HG03342 (cell line): ENCODE data around the gene ST14.
"Not testable (repeated sequence)": the region's sequence is repeated elsewhere in the genome, so short reads cannot be mapped to it uniquely, and the experiment has no call there.

Source experiments
- ATAC-seq: cut with Tn5 transposase; IDR thresholded peaks from one replicate; pipeline ENCODE4 v1.9.1; 2021; ENCODE audit warnings: mild to moderate bottlenecking, moderate library complexity; ENCODE audit not compliant: unreplicated experiment

Gene ST14

DNA sequence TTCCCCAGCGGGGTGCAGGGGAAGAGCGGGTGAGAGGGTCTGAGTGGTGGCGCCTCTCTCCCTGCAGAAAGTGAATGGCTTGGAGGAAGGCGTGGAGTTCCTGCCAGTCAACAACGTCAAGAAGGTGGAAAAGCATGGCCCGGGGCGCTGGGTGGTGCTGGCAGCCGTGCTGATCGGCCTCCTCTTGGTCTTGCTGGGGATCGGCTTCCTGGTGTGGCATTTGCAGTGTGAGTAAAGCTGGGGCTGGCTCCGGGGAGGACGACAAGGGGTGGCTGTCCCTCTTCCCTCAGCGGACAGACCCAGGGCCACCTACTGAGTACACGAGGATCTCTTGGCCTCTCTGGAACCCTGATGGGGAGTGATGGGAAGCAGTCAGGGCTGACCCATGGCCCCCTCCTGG lies 28.5 kb downstream of the ST14 start:
- ATAC-seq, result no peak

DNA sequence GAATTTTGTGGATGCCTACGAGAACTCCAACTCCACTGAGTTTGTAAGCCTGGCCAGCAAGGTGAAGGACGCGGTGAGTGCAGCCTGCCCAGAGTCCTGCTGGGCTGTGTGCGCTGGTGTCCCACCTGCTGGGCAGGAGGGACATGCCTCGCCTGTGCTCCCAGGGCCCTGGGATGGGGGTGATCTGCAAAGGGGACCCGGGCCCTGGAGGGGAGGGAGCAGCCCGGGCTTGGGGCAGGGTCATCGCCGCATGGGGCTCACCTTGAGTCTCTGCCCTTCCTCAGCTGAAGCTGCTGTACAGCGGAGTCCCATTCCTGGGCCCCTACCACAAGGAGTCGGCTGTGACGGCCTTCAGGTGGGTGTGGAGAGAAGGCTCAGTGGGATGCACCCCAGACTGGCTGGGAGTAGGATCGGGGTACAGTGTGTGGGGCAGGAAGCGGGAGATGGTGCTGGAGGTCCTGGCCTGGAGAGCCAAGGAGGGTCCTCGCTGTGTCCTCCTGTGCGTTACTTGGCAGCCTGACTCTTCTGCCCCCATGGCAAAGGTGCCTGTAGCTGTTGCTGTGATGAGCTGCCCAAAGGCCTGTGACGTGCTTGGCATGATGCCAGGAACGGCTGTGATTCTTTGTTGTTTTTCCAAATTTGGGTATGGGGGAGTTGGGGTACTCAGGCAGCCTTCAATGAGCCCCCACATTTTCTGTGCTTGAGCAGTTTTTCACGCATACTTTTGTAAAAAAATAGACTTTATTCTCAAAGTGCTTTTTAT lies 29.2 kb downstream of the ST14 start:
- ATAC-seq, result no peak

DNA sequence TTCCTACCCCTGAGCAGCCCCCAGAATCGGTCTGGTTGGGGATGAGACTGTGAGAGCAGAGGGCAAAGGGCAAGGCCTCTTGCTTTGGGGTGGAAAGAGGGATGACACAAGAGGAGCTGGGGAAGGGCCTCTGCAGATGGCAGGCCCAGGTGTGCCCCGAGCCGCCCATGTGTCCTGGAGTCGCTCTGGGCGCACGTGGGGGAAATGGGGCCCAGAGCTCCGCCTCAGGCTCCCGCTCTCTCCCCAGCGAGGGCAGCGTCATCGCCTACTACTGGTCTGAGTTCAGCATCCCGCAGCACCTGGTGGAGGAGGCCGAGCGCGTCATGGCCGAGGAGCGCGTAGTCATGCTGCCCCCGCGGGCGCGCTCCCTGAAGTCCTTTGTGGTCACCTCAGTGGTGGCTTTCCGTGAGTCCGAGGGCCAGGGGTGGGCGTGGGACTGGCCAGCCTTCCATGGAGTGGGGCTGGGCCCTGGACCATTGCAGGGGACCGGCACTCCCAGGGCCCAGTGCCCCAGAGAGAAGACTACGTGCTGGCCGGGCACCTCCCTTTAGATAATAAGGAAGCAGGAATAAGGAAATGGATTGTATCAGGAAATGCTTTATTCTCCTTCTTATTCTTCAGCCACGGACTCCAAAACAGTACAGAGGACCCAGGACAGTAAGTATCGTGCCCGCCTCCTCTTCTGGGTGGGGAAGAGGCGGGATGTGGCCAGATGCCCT lies 30.1 kb downstream of the ST14 start:
- no peak for ATAC-seq

DNA sequence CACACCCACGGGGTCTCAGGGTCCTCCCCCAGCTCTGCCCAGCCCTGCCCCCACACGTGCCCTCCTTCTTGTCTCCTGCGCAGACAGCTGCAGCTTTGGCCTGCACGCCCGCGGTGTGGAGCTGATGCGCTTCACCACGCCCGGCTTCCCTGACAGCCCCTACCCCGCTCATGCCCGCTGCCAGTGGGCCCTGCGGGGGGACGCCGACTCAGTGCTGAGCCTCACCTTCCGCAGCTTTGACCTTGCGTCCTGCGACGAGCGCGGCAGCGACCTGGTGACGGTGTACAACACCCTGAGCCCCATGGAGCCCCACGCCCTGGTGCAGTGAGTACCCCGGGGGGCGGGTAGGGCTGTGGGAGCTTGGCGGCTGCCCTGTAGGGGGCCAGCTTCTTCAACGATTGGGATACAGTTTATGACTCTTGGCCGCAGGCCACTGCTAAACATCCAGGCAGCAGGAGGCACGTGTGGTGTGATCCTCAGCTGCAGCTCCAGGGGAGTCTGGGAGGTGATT lies 30.8 kb downstream of the ST14 start:
- no peak for ATAC-seq

DNA sequence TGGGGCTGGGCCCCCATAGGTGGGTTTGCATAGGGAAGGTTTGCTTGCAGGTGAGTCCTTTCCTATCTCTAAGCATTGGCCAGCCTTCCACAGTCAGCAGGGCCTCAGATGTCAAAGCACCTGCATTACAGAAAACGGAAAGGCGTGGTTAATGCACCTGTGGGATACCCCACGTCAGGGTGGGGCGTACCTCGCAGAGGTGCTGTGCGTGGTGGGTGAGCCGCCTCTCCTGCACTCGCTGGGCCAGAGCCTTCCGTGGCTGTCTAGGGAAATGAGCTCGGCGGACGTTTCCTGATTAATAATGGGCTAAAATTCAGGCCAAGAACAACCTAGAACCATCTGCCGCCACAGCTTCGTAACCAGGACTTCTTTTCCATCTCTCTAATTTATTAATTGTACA lies 32.3 kb downstream of the ST14 start:
- no peak for ATAC-seq

DNA sequence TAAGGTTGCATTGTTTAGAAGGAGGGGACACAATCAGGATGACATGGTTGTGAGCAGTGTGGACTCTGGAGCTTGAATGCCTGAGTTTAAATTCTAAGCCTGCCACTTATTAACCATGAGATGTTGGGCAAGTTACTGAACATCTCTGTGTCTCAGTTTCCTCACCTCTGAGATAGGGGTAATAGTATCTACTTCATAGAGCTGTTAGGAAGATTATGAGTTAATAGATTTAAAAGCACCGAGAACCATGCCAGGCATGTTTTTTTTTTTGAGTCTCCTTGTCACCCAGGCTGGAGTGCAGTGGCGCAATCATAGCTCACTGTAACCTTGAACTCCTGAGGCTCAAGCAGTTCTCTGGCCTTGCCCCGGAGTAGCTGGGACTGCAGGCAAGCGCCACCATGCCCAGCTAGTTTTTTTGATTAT lies 33.3 kb downstream of the ST14 start:
- no peak for ATAC-seq

DNA sequence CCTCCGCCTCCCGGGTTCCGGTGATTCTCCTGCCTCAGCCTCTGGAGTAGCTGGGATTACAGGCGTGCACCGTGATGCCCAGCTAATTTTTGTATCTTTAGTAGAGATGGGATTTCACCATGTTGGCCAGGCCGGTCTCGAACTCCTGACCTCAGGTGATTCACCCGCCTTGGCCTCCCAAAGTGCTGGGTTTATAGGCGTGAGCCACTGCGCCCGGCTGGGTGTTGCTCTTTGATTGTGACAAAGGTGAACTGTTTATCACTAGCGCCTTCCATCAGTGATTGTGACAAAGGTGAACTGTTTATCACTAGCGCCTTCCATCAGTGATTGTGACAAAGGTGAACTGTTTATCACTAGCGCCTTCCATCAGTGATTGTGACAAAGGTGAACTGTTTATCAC lies 34.0 kb downstream of the ST14 start:
- not testable (repeated sequence) for ATAC-seq

DNA sequence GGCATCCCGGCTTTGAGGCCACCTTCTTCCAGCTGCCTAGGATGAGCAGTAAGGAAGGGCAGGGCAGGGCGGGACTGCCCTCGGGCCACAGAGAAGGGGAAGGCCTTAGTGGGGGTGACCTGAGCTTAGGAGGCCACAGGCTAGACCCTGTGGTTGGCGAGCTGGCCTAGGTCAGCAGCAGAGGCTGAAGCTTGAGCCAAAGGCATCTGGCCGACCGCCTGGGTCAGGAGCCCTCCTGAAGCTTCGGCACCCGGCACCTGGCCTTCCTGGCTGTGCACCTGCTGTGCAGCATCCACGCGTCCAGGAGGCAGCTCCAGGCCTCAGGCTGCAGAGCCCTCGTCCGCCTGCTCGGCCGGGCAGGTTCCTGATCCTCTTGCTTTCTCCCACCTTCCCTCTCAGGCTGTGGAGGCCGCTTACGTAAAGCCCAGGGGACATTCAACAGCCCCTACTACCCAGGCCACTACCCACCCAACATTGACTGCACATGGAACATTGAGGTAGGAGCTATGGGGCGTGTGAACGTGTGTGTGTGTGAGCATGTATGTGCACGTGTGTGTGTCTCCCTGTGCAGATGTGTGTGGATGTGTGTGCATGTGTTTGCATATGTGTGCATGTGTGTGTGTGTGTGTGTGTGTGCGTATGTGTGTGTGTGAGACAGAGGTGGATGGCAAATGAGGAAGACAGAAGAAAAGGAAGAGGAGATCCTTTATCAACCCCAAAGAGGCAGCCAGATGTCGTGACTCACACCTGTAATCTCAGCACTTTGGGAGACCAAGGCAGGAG lies 34.9 kb downstream of the ST14 start:
- no peak for ATAC-seq

DNA sequence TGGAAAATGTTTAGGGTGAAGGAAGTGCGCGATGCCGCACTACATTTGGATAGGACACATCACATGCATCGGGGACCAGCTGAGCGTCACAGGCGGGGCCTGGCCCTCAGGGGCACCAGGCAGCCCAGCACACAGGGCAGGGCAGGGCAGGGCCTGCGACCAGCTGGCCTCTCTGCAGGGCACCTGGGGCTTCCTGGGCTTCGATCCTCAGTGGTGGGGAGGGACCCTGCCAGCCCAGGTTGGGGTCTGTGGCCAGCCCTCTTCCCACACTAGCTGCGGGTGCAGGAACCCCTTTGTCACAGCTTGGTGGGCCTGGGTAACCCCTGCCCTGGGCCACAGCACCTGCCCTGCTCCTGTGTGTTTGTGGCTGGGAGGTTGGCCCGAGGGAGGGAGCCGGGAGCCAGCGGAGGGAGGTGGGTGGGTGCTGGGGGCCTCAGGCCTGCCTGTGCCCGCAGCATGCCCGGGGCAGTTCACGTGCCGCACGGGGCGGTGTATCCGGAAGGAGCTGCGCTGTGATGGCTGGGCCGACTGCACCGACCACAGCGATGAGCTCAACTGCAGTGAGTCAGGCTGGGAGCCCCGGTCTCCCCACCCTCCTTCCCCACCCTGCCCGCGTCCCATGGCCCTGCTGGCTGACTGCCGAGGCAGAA lies 37.9 kb downstream of the ST14 start:
- no peak for ATAC-seq

DNA sequence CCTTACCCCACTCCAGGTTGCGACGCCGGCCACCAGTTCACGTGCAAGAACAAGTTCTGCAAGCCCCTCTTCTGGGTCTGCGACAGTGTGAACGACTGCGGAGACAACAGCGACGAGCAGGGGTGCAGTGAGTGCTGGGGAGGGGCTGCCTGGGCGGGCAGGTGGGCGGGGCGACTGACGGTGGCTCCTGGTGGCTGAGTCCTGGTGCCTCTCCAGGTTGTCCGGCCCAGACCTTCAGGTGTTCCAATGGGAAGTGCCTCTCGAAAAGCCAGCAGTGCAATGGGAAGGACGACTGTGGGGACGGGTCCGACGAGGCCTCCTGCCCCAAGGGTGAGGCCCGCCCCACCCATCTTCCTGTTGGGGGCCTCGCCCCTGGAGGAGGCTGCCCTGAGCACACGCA lies 38.7 kb downstream of the ST14 start:
- no peak for ATAC-seq

DNA sequence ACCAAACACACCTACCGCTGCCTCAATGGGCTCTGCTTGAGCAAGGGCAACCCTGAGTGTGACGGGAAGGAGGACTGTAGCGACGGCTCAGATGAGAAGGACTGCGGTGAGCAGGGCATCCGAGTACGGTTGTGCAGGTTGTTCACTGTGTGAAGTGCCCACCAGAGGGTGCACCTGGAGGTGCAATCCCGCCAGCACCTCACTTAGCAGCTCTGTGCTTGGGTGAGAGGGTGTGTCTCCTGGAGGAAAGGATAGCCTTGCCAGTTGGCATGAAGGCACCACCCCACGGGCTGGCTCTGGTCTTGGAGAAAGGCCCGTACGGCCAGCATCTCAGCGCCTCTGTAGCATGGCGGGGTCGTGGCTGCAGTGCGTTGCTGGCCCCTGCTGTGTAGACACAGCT lies 39.4 kb downstream of the ST14 start:
- no peak for ATAC-seq

DNA sequence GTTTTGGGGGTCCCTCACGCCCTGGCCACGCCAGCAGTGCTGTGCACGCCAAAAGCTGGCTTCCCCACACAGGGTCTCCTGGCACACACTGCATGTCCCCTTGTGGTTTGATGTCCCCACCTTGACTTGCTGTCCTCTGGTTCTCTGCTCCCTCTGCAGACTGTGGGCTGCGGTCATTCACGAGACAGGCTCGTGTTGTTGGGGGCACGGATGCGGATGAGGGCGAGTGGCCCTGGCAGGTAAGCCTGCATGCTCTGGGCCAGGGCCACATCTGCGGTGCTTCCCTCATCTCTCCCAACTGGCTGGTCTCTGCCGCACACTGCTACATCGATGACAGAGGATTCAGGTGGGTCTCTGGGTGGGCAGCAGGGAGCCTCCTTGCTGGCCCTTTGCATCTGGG lies 40.2 kb downstream of the ST14 start:
- ATAC-seq, result no peak

DNA sequence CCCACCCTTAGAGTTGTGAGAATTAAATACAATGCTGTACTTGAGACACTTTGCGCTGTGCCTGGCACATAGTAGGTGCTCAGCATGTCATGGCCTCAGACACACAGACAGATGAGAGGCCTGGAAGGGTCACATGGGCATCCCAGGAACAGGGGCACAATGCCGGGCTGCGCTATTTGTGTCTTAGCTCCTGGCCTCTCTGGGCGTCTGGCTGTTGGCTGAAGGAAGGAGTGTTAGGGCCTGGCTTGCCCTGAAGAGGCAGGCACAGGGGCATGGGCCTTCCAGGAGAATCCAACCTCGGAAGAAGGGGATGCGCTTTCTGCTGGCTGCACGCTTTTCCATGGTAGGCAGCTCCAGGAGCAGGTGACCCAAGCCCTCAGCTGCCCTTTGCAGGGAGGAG lies 41.4 kb downstream of the ST14 start:
- no peak for ATAC-seq

DNA sequence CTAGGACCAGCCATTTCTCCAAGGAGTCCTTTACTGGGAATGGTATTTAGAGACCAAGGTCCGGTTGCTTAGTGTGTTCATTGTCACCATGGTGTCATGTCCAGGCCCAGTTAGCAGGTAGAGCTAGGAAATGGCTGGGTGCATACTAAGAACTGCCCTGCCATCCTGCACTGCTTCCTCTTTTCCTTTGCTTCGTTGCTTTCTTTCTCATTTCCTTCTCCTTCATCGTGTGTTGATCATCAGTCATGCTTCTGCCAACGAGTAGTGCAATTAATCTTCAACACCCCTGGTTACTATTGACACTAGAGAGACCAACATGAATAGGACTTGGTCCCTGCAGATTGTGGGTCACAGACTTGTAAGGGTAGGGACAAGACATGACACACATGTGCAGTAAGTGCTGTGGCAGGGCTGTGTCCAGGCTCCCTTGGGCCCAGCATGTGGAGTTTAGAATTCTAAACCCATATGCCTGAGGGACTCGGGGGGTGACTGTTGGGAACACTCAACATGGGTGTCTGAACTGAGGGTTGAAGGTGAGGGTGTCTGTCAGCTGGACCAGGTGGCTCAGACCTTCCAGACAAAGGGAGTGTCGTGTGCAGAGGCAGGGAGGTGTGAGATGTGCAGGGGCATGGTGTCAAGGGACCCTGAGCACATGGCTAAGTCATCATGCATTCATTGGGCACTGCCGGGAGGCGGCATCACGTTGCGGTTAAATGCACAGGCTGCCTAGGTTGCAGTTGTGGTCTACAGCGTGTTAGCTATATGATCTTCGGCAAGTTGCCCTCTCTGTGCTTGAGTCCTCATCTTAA lies 42.6 kb downstream of the ST14 start:
- no peak for ATAC-seq

DNA sequence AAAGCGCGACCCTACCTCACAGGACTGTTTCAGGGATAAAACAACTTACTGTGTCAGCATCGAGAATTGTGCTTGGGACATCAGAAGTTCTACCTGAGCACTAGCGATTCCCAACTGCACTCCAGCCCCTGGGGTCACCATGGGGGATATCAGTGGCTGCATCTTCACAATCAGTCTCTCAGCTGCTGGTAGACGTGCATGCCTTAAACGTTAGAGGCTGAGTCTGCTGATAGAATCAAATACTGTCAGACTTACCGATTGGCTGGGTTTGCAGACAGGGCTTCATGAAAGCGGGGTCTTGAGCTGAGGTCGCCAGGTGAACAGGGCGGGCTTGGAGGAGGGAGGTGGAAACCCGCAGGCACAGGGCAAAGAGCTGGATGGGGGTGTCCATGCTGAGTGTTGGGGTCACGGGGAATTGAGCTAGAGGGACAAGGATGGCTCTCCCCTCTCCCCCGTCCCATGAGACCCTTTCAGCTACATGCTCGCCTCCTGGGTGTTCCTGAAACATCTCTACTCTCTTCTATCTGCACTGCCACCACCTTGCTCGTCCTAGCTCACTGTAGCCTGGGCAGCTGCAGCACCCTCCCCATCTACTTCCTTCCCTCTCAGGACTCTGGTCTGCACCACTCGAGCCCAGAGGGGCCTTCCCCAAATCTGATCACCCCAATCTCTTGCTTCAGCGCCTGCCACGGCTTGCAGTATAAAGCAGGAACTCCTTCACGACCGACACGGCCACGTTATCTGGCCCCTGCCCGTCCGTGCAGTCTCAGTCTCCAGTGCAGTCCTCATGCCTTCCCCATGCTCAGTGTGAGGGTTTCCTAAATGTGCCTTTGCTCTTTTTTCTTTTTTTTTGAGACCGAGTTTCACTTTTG lies 43.5 kb downstream of the ST14 start:
- no peak for ATAC-seq

DNA sequence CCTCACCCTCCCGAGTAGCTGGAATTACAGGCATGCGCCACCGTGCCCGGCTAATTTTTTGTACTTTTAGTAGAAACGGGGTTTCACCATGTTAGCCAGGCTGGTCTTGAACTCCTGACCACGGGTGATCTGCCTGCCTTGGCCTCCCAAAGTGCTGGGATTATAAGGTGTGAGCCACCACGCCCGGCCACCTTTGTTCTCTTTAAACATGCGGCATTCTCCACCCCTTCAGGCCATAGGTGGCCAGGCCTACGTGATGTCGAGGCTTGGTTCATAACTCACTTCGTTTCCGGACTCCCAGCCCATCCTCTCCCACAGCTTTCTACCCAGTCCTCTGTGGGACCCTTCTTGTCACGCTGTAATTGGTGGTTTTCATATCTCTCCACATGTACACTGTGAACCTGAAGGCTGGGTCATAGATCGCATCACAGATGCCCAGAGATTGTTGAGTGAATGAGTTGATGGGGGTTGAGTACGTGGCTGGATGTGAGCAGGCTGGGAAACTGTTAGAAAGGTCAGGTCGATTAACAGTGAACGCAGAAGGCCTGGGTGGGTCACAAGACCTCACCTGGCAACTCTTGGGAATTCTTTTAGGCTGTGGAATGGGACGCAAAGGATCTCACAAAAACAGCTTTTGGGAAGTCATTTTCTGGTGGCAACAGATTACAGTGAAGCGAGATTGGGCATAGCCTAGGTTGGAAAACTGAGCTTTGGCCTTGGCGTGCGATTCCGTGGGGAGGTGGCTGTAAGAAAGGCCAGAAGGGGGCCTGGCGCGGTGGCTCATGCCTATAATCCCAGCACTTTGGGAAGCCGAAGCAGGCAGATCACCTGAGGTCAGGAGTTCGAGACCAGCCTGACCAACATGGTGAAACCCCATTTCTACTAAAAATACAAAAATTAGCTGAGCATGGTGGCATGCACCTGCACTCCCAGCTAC lies 44.5 kb downstream of the ST14 start:
- no peak for ATAC-seq

DNA sequence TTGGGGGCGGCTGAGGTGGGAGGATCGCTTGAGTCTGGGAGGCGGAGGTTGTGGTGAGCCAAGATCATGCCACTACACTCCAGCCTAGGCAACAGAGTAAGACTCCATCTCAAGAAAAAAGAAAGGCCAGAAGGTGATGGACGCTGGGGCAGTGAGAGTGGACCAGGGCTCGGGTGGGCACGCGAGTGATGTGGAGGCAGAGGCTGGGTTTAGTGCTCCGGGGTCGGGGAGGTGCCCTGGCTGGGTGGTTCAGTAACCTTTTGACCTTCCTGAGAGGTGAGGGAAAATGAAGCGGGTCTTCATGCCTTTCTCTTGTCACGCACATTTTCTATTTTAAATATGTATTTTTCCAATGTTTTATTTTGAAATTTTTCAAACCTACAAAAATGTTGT lies 45.1 kb downstream of the ST14 start:
- no peak for ATAC-seq

DNA sequence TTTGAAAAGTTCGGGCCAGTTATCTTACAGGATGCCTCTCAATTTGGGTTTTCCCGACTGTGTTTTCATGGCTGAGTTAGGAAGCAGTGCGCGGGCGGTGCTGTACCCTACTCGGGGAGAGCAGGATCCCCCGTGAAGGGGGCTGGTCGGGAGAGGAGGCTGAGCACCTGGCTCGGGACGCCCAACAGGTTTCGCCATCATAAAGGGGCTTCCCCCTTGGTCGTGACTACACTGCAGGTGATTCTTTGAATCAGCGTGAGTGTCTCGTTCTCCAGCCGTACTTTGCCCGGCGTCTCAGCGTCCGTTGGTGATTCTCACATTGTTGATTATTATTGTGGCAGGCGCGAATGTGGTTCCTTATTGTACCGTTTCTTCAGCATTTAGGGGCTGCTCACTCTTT lies 46.6 kb downstream of the ST14 start:
- no peak for ATAC-seq
